HCT116 (cell line): Measurements from ENCODE around the gene USP1. TPM values are rescaled to one million over a fixed set of nuclear protein-coding genes. Genes with fewer than 3 reads are reported as not detected.
A peak's percentile ranks its signal among the peaks of the same experiment; 100 is the strongest.

ENCODE experiments used
- ATAC-seq: fragments of 200-7000 bp; cut with Tn5 transposase; 2 replicates; pipeline ENCODE4 v1.9.1; 2020; ENCODE audit warnings: mild to moderate bottlenecking, moderate library complexity
- BruUV-seq: library from RNA; stranded (reverse); fragments of 400-500 nt; replicated peaks from 2 replicates; lab custom pipeline; 2021; lab: Mats Ljungman, UMichigan
- CTCF ChIA-PET: fragments of 300-600 bp; sonication (Branson Sonifier 250); formaldehyde crosslinking; loops from one replicate; lab custom pipeline; 2021; ENCODE audit warnings: antibody characterized with exemption; lab: Charles Lee
- POLR2A ChIA-PET: fragments of 300-600, 350-600 bp; sonication (Branson Sonifier 250); formaldehyde crosslinking; loops from one replicate; lab custom pipeline; 2021; ENCODE audit warnings: antibody characterized with exemption; lab: Charles Lee
- RAD21 ChIA-PET, 2 experiments: fragments of 300-600 bp; sonication (Branson Sonifier 250); formaldehyde crosslinking; loops; one replicate each; lab custom pipeline; 2023; ENCODE audit warnings: low total read pairs in 2 of 2; ENCODE audit not compliant: uncharacterized antibody in 2 of 2, unreplicated experiment in 2 of 2, low non-redundant PET in 1 of 2; lab: Charles Lee
- DNase-seq: peaks from one replicate; pipeline ENCODE4 v3.0.0-alpha.2; 2010; ENCODE audit warnings: low read depth, low spot score
- H2AFZ ChIP-seq: fragments of 200-600 bp; shearing (Covaris generic), sonication (generic); 2 replicates; pipeline ENCODE4 v1.6.1; 2017; ENCODE audit warnings: low read depth, mixed run types, mixed read lengths, antibody characterized with exemption, low read length; ENCODE audit not compliant: poor library complexity, severe bottlenecking
- H3K27ac ChIP-seq: 2 replicates; pipeline ENCODE4 v1.5.1; 2012; ENCODE audit warnings: low read depth, low read length
- H3K27me3 ChIP-seq: fragments of 200-600 bp; sonication (generic); 2 replicates; pipeline ENCODE4 v1.6.1; 2016; ENCODE audit warnings: mixed run types, low read length, mixed read lengths; ENCODE audit not compliant: insufficient read depth
- H3K36me3 ChIP-seq, 2 experiments: fragments of 200-500 bp in 1 of 2; fragments of 200-600 bp in 1 of 2; sonication (Bioruptor generic) in 1 of 2; sonication (generic) in 1 of 2; 2 replicates each; pipeline versions ENCODE4 v1.5.1 to v1.6.1; 2014 to 2016; ENCODE audit warnings: low read length in 2 of 2, inconsistent platforms in 1 of 2, mixed read lengths in 1 of 2, mixed run types in 1 of 2; ENCODE audit not compliant: insufficient read depth in 2 of 2, control insufficient read depth in 1 of 2
- H3K4me1 ChIP-seq, 2 experiments: fragments of 200-600 bp in 1 of 2; sonication (generic) in 1 of 2; 2 replicates each; pipeline versions ENCODE4 v1.5.1 to v1.6.1; 2012 to 2017; ENCODE audit warnings: low read length in 2 of 2, inconsistent platforms in 1 of 2, mild to moderate bottlenecking in 1 of 2, mixed read lengths in 1 of 2, mixed run types in 1 of 2, moderate library complexity in 1 of 2; ENCODE audit not compliant: insufficient read depth in 2 of 2, control insufficient read depth in 1 of 2
- H3K4me2 ChIP-seq: fragments of 200-600 bp; sonication (generic); 2 replicates; pipeline ENCODE4 v1.6.1; 2017; ENCODE audit warnings: mixed run types, low read length, mixed read lengths
- H3K4me3 ChIP-seq, 2 experiments: fragments of 200-600 bp in 1 of 2; sonication (generic) in 1 of 2; replicated peaks in 1 of 2; 2 replicates each; pipeline ENCODE4 v1.5.1; 2011 to 2016; ENCODE audit warnings: low read length in 2 of 2, control low read depth in 1 of 2, low read depth in 1 of 2, mild to moderate bottlenecking in 1 of 2, mixed read lengths in 1 of 2, mixed run types in 1 of 2
- H3K79me2 ChIP-seq: fragments of 200-600 bp; sonication (generic); 2 replicates; pipeline ENCODE4 v1.6.1; 2017; ENCODE audit warnings: mild to moderate bottlenecking, mixed run types, low read length, moderate library complexity, mixed read lengths; ENCODE audit not compliant: insufficient read depth
- H3K9ac ChIP-seq: fragments of 200-600 bp; sonication (generic); 2 replicates; pipeline ENCODE4 v1.6.1; 2016; ENCODE audit warnings: low read length, mixed read lengths
- H3K9me2 ChIP-seq: fragments of 200-600 bp; sonication (generic), shearing (Covaris generic); 2 replicates; pipeline ENCODE4 v1.6.1; 2017; ENCODE audit warnings: mixed run types, mild to moderate bottlenecking, moderate library complexity; ENCODE audit not compliant: insufficient read depth
- H3K9me3 ChIP-seq, 2 experiments: fragments of 200-500 bp in 1 of 2; fragments of 200-600 bp in 1 of 2; sonication (Bioruptor generic) in 1 of 2; sonication (generic) in 1 of 2; 2 replicates each; pipeline ENCODE4 v1.6.1; 2014 to 2017; ENCODE audit warnings: low read length in 2 of 2, mixed read lengths in 2 of 2, inconsistent platforms in 1 of 2, low read depth in 1 of 2, mild to moderate bottlenecking in 1 of 2, mixed run types in 1 of 2, moderate library complexity in 1 of 2; ENCODE audit not compliant: control insufficient read depth in 1 of 2, insufficient read depth in 1 of 2
- H4K20me1 ChIP-seq: fragments of 200-600 bp; sonication (generic), shearing (Covaris generic); 2 replicates; pipeline ENCODE4 v1.6.1; 2017; ENCODE audit warnings: mixed run types, mild to moderate bottlenecking, moderate library complexity; ENCODE audit not compliant: insufficient read depth
- CBX3 ChIP-seq: IDR thresholded peaks from 2 replicates; pipeline ENCODE4 v1.6.1; 2012; ENCODE audit warnings: low read depth
- CEBPB ChIP-seq: IDR thresholded peaks from 2 replicates; pipeline ENCODE4 v1.6.1; 2012; ENCODE audit warnings: low read depth
- EZH2phosphoT487 ChIP-seq: fragments of 200-600 bp; IDR thresholded peaks from 2 replicates; pipeline ENCODE4 v1.6.1; 2018; ENCODE audit warnings: antibody characterized with exemption, borderline replicate concordance
- JUND ChIP-seq: IDR thresholded peaks from 2 replicates; pipeline ENCODE4 v1.6.1; 2012
- RAD21 ChIP-seq: IDR thresholded peaks from 2 replicates; pipeline ENCODE4 v1.6.1; 2012; ENCODE audit warnings: low read depth, mild to moderate bottlenecking
- SP1 ChIP-seq: IDR thresholded peaks from 2 replicates; pipeline ENCODE4 v1.6.1; 2012; ENCODE audit warnings: low read depth
- YY1 ChIP-seq: IDR thresholded peaks from 2 replicates; pipeline ENCODE4 v1.6.1; 2011; ENCODE audit warnings: low read length, low read depth, moderate library complexity, mild to moderate bottlenecking; ENCODE audit not compliant: insufficient replicate concordance; ENCODE audit errors: extremely low read depth
- ZFX ChIP-seq: fragments of 450-650 bp; IDR thresholded peaks from 2 replicates; pipeline ENCODE4 v1.6.1; 2017
- intact Hi-C: fragments of 100-400 bp; cut with micrococcal nuclease; formaldehyde crosslinking; loops from 2 replicates; pipeline ENCODE4 v1.10.0; 2022
- total RNA-seq: library from RNA; stranded (reverse); gene quantifications from one replicate; pipeline ENCODE4 v1.2.1, GENCODE V29; 2021; ENCODE audit not compliant: unreplicated experiment
- TF ChIP-seq, protein P1 (sequence below): IDR thresholded peaks from 2 replicates; pipeline ENCODE4 v1.6.1; 2011; ENCODE audit warnings: mild to moderate bottlenecking, low read length, moderate library complexity; ENCODE audit not compliant: insufficient replicate concordance; ENCODE audit errors: extremely low read depth
- TF ChIP-seq, protein P2 (sequence below): IDR thresholded peaks from 2 replicates; pipeline ENCODE4 v1.6.1; 2012
- TF ChIP-seq, protein P3 (sequence below): IDR thresholded peaks from 2 replicates; pipeline ENCODE4 v1.6.1; 2012

The USP1 gene
- total RNA-seq, 1 experiment from 2014 or later = 37.8 TPM

DNA sequence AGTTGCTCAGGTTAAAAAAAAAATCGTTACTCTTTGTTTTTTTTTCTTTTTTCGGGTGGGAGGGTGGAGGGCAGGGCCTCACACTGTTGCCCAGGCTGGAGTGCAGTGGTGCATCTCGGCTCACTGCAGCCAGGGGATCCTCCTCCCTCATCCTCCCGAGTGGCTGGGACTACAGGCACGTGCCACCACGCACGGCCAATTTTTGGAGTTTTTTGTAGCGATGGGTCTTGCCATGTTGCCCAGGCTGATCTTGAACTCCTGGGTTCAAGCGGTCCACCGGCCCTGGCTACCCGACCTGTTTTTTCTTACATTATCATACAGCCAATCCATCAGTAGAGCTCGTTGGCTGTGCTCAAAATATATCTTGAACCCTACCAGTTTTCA lies 2.2 kb upstream of the USP1 start:
- ChIA-PET POLR2A (no interaction called here), CTCF (no interaction called here), RAD21 (no interaction called here)
- intact Hi-C loops = no loop called here
- no peak overlapping the region for H2AFZ ChIP-seq
- no peaks in the 10 kb centered on the region for H3K36me3 ChIP-seq
- H3K9me3 ChIP-seq = no peaks in the 10 kb centered on the region
- peak overlapping the region; percentile 80 for H3K4me2 ChIP-seq
- peaks cover 6 to 21% of the 10 kb centered on the region in 2 experiments; a peak in 3 of 4 replicates for H3K4me1 ChIP-seq
- H3K9ac ChIP-seq = peak overlapping the region; percentile 99; the same call in 1 of the 2 replicates
- BruUV-seq = no TSS peak
- DNase-seq = no peak
- H3K4me3 ChIP-seq = peak overlapping the region in 1 of 2 experiments; percentile 93; a peak in 1 of 4 replicates
- TF ChIP-seq ZFX (no peak), JUND (no peak), CEBPB (no peak), YY1 (no peak), RAD21 (no peak), CBX3 (no peak), SP1 (no peak), EZH2phosphoT487 (no peak)
- TF ChIP-seq, protein P1, sequence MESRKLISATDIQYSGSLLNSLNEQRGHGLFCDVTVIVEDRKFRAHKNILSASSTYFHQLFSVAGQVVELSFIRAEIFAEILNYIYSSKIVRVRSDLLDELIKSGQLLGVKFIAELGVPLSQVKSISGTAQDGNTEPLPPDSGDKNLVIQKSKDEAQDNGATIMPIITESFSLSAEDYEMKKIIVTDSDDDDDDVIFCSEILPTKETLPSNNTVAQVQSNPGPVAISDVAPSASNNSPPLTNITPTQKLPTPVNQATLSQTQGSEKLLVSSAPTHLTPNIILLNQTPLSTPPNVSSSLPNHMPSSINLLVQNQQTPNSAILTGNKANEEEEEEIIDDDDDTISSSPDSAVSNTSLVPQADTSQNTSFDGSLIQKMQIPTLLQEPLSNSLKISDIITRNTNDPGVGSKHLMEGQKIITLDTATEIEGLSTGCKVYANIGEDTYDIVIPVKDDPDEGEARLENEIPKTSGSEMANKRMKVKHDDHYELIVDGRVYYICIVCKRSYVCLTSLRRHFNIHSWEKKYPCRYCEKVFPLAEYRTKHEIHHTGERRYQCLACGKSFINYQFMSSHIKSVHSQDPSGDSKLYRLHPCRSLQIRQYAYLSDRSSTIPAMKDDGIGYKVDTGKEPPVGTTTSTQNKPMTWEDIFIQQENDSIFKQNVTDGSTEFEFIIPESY = no peak
- TF ChIP-seq, protein P2, sequence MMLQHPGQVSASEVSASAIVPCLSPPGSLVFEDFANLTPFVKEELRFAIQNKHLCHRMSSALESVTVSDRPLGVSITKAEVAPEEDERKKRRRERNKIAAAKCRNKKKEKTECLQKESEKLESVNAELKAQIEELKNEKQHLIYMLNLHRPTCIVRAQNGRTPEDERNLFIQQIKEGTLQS = no peak
- TF ChIP-seq, protein P3, sequence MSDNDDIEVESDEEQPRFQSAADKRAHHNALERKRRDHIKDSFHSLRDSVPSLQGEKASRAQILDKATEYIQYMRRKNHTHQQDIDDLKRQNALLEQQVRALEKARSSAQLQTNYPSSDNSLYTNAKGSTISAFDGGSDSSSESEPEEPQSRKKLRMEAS = no peak
- H3K27me3 ChIP-seq = no peaks in the 10 kb centered on the region
- H3K27ac ChIP-seq = no peak overlapping the region
- H3K9me2 ChIP-seq = no peaks in the 10 kb centered on the region
- no peak for ATAC-seq
- peaks cover under 1% of the 10 kb centered on the region; the same call in 1 of the 2 replicates for H4K20me1 ChIP-seq
- peaks cover 36% of the 10 kb centered on the region for H3K79me2 ChIP-seq
